Fibroblast of skin of back (primary cell): ENCODE measurements around the gene CTNNBL1.

Experiments
- DNase-seq: peaks from one replicate; pipeline ENCODE4 v3.0.0-alpha.2; 2013

CTNNBL1 gene

GRCh38 chr20:37741570-37741969 is 47.7 kb downstream of the CTNNBL1 start:
- DNase-seq = peak; percentile 37

- no peak for DNase-seq
Measured at GRCh38 chr20:37742131-37742530, 48.3 kb downstream of the CTNNBL1 start.

- no peak for DNase-seq
Measured at GRCh38 chr20:37744347-37744746, 50.5 kb downstream of the CTNNBL1 start.

- DNase-seq = no peak
Measured at GRCh38 chr20:37745553-37745952, 51.7 kb downstream of the CTNNBL1 start.

- no peak for DNase-seq
Measured at GRCh38 chr20:37748015-37748414, 54.2 kb downstream of the CTNNBL1 start.

GRCh38 chr20:37749218-37749617 is 55.4 kb downstream of the CTNNBL1 start:
- no peak for DNase-seq

- no peak for DNase-seq
Measured at GRCh38 chr20:37749620-37750403, 56.0 kb downstream of the CTNNBL1 start.

- DNase-seq = peak; percentile 16
Measured at GRCh38 chr20:37755665-37756064, 61.8 kb downstream of the CTNNBL1 start.

GRCh38 chr20:37756234-37756633 is 62.4 kb downstream of the CTNNBL1 start:
- DNase-seq = no peak

- DNase-seq = no peak
Measured at GRCh38 chr20:37757550-37757949, 63.7 kb downstream of the CTNNBL1 start.

- no peak for DNase-seq
Measured at GRCh38 chr20:37758332-37758731, 64.5 kb downstream of the CTNNBL1 start.

- no peak for DNase-seq
Measured at GRCh38 chr20:37759052-37759553, 65.3 kb downstream of the CTNNBL1 start.

GRCh38 chr20:37759761-37760209 is 66.0 kb downstream of the CTNNBL1 start:
- DNase-seq = no peak

- DNase-seq = no peak
Measured at GRCh38 chr20:37760322-37760721, 66.5 kb downstream of the CTNNBL1 start.

GRCh38 chr20:37762716-37763485 is 69.1 kb downstream of the CTNNBL1 start:
- no peak for DNase-seq

- no peak for DNase-seq
Measured at GRCh38 chr20:37764333-37764935, 70.6 kb downstream of the CTNNBL1 start.

- no peak for DNase-seq
Measured at GRCh38 chr20:37770908-37771307, 77.1 kb downstream of the CTNNBL1 start.

- DNase-seq = no peak
Measured at GRCh38 chr20:37773291-37773826, 79.5 kb downstream of the CTNNBL1 start.

GRCh38 chr20:37774156-37774555 is 80.3 kb downstream of the CTNNBL1 start:
- no peak for DNase-seq

GRCh38 chr20:37775200-37775599 is 81.4 kb downstream of the CTNNBL1 start:
- DNase-seq = no peak

GRCh38 chr20:37776049-37776448 is 82.2 kb downstream of the CTNNBL1 start:
- DNase-seq = no peak

GRCh38 chr20:37776526-37776925 is 82.7 kb downstream of the CTNNBL1 start:
- no peak for DNase-seq
